GM18861 (cell line): ENCODE data around the gene GBP6.
A peak's percentile ranks its signal among the peaks of the same experiment; 100 is the strongest.
"Not testable (repeated sequence)": the region's sequence is repeated elsewhere in the genome, so short reads cannot be mapped to it uniquely, and the experiment has no call there.

Experiments
- ATAC-seq: cut with Tn5 transposase; IDR thresholded peaks from one replicate; pipeline ENCODE4 v1.9.1; 2021; ENCODE audit not compliant: unreplicated experiment

Gene GBP6

GRCh38 chr1:89363638-89364536 lies at the start of gene GBP6:
GBP6 (plus strand) TSS chr1:89364059; CDS start chr1:89368552, 4,493 bp downstream.
- no peak for ATAC-seq

- ATAC-seq: no peak
Observed at GRCh38 chr1:89322402-89322801, 41.5 kb upstream of the GBP6 start.

- no peak for ATAC-seq
Observed at GRCh38 chr1:89331890-89332289, 32.0 kb upstream of the GBP6 start.

- ATAC-seq: no peak
Observed at GRCh38 chr1:89332461-89332860, 31.4 kb upstream of the GBP6 start.

- no peak for ATAC-seq
Observed at GRCh38 chr1:89335486-89335885, 28.4 kb upstream of the GBP6 start.

- ATAC-seq: no peak
Observed at GRCh38 chr1:89337903-89338302, 26.0 kb upstream of the GBP6 start.

GRCh38 chr1:89339039-89339438 lies 24.8 kb upstream of the GBP6 start:
- ATAC-seq: no peak

GRCh38 chr1:89345479-89345878 lies 18.4 kb upstream of the GBP6 start:
- ATAC-seq: not testable (repeated sequence)

- no peak for ATAC-seq
Observed at GRCh38 chr1:89347296-89347695, 16.6 kb upstream of the GBP6 start.

GRCh38 chr1:89350298-89350697 lies 13.6 kb upstream of the GBP6 start:
- no peak for ATAC-seq

GRCh38 chr1:89351597-89352311 lies 12.1 kb upstream of the GBP6 start:
- ATAC-seq: no peak

- ATAC-seq: no peak
Observed at GRCh38 chr1:89352421-89352820, 11.4 kb upstream of the GBP6 start.

GRCh38 chr1:89354205-89354604 lies 9.7 kb upstream of the GBP6 start:
- ATAC-seq: no peak

- no peak for ATAC-seq
Observed at GRCh38 chr1:89355056-89355455, 8.8 kb upstream of the GBP6 start.

- ATAC-seq: no peak
Observed at GRCh38 chr1:89356658-89357400, 7.0 kb upstream of the GBP6 start.

GRCh38 chr1:89358287-89358893 lies 5.5 kb upstream of the GBP6 start:
- ATAC-seq: no peak

GRCh38 chr1:89360716-89361115 lies 3.1 kb upstream of the GBP6 start:
- ATAC-seq: no peak

- ATAC-seq: no peak
Observed at GRCh38 chr1:89361681-89362080, 2.2 kb upstream of the GBP6 start.

GRCh38 chr1:89363196-89363595 lies 663 bp upstream of the GBP6 start:
- ATAC-seq: peak; percentile 96

- ATAC-seq: no peak
Observed at GRCh38 chr1:89364954-89365550, 1.2 kb downstream of the GBP6 start.

GRCh38 chr1:89367221-89367620 lies 3.4 kb downstream of the GBP6 start:
- no peak for ATAC-seq
